DMS114 treated with DMSO at 0.1 percent for 48 hours (cell line): ENCODE measurements around the gene NGFR.
"Not testable (repeated sequence)": the region's sequence is repeated elsewhere in the genome, so short reads cannot be mapped to it uniquely, and the experiment has no call there.

Source experiments
- DNase-seq: peaks from one replicate; lab custom pipeline; 2025; ENCODE audit not compliant: unreplicated experiment; lab: John Stamatoyannopoulos, UW

Gene NGFR

DNA sequence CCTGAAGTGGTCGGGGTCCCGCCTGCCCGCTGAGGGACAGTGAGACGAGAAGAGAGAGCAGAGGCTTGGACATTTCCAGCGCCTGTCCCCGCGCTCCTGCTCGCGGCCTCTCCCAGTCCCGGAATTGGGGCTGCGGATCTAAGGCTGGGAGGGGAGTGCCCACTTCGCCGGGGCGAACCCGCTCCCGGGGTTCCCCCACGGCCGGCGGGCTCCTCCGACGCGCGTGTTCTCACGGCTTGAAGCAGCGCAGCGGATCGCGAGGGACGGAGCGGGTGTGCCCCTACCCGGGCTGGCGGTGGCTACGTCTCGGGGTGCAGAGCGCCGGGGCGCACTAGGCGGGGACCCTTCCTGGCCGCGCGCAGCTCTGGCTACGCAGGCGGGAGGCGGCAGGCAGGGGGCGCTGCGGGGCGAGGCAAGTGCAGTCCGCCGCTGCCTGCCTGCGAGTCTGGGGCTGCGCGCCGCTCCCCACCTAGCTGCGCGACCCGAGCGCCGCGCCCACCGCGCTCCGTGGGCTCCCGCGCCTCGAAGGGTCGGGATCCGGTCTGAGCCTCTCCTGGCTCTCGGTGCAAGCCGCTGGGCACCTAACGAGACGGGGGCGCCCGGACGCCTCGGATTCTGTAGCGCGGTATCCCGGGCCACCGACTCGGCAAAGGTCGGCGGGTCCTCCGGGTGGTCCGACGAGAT lies 1.2 kb downstream of the NGFR start:
- no peak for DNase-seq

GRCh38 chr17:49496867-49497147 lies 1.7 kb downstream of the NGFR start:
- DNase-seq = no peak

DNA sequence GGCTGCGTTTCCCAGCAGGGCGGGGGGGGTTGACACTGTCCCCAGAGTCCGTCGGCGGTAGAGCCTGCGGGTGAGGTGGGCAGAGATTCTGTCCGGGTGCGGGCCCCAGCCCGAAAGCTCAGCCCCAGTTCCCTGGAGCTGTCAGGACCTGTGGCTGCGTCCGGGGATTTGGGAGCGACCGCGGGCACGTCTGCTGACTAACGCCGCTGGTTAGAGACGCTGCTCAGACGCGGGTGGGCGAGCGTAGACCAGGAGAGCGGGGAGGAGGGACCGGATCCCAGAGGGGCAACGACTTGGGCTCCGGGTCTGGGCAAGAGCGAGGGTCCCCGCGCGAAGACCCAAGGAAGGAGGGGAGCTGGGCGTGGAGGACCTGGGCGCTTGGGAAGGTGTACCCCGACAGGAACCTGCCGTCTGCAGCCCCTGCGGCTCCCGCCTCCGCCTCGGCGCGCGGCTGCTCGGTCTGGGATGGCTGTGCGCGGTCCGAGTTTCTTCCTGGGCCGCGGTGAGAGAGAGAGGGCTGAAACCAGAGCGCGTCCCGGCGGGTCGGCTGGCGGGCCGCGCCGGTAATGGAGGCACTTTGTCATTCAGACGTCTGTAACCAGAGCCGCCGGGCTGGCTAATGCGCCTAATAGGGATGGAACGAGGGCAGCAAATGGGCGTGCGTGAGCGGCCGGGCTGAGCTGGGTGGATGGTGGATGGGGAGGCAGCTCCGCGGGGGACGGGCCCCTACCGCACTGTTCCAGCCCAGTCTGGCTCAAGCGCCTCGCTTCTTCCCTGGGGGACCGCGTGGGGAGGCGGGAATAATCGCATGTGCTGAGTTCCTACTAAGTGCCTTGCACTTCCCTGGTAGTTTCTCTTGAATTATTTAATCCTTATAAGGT lies 2.3 kb downstream of the NGFR start:
- DNase-seq = no peak

- no peak for DNase-seq
These were observed 3.0 kb downstream of the NGFR start for GRCh38 chr17:49498029-49498615.

GRCh38 chr17:49501496-49501895 lies 6.4 kb downstream of the NGFR start:
- DNase-seq = no peak

DNA sequence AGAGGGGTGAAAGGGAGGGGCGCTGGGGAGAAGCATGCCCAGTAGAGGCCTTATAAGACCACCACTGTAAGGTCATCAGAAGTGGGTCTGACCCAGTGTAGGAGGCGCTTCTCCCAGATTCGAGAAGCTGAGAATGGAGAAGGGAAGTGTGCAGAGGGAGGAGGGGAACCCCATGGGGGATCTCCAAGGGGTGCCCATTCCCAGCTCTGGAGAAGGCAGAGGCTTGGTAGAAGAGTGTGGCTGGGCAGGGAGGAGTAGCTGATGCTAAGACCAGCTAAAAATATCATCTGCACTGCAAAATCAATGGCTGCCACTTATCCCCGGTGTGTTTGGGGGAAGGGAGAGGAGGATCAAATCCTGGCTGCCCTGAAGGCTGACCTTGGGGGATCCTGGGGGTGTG lies 7.2 kb downstream of the NGFR start:
- DNase-seq = no peak

DNA sequence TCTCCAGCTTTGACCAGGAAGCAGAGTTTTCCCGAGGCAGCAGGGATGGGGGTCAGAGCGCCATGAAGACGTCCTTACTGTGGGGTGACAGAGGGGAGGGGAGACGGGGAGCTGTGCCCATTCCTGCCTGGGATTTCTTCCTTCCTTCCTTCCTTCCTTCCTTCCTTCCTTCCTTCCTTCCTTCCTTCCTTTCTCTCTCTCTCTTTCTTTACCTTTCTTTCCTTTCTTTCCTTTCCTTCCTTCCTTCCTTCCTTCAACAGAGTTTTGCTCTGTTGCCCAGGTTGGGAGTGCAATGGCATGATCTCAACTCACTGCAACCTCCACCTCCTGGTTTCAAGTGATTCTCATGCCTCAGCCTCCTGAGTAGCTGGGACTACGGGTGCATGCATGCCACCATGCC lies 7.6 kb downstream of the NGFR start:
- not testable (repeated sequence) for DNase-seq

GRCh38 chr17:49504369-49504768 lies 9.3 kb downstream of the NGFR start:
- no peak for DNase-seq

- no peak for DNase-seq
These were observed 10.8 kb downstream of the NGFR start for GRCh38 chr17:49505854-49506253.

DNA sequence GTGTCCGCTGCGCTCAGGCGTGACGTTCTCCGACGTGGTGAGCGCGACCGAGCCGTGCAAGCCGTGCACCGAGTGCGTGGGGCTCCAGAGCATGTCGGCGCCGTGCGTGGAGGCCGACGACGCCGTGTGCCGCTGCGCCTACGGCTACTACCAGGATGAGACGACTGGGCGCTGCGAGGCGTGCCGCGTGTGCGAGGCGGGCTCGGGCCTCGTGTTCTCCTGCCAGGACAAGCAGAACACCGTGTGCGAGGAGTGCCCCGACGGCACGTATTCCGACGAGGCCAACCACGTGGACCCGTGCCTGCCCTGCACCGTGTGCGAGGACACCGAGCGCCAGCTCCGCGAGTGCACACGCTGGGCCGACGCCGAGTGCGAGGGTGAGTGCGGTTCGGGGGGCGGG lies 11.2 kb downstream of the NGFR start:
- DNase-seq = no peak

DNA sequence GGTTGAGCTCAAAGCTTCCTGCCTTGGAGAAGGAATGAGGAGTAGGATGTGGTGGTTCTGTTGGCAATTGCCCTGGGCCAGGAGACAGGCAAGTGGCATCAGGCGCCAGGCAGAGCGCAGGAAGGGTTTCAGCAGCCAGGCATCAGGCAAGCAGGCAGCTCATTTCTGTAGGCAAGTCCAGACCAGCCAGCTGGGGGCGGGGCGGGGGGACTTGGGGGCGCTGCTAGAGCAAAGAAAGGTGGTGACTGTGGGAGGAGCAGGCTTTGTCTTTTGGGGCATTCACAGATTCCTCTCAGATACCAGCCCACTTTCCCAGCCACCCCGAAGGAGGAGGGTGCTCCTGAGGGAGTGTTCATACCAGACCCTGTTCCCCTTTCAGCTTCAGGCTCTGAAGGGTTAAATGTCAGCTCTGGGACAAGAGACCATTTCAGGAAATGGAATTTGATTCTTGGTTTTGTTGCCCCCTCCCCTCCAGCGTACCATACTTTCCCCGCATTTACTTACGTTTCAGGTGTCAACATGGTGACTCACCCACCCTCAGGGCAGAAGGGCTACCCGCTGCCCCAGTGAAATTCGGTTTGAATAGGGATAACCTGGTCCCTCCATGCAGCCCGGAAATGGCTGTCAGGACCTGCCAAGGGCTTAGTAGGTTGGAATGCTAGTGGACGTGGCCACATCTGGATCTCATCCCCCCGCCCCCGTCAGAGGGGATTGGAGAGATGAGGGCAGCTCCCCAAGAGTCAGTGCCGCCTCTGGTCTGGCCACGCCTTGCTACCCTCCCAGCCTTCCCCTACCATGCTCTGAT lies 13.2 kb downstream of the NGFR start:
- no peak for DNase-seq

DNA sequence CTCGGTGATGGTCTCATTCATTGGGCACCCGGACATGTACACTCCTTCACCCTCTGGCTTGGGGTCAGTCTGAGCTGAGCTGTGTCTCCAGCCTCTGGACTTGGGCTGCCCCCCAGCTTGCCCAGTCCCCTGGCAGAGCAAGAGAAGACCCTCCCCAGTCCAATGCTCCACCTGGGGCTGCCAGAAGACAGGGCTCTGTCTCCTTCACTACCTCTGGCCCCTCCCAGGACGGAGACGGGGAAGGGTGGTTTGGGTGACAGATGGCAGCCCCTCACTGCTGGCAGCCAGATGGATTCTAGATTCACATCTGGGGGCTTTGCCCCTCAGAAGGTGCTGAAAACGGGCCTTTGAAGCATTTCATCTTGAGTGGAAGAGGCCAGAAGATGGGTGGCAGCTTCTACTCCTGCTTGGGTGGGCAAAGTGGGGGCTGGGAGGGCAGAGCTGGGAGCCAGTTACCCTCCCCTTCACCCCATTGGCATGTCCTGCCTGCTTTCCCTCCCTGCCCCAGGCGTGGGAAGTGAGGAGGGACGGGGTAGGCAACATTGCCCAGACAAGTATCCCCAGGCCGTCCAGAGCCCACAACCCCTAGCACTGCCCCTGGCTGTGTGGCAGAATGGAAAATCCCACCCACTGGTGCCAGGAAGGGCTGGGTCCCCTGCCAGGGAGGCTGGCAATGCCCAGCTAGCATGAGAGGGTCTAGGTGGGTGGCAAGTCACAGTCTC lies 13.9 kb downstream of the NGFR start:
- DNase-seq = no peak

GRCh38 chr17:49509588-49509917 lies 14.5 kb downstream of the NGFR start:
- DNase-seq = no peak

DNA sequence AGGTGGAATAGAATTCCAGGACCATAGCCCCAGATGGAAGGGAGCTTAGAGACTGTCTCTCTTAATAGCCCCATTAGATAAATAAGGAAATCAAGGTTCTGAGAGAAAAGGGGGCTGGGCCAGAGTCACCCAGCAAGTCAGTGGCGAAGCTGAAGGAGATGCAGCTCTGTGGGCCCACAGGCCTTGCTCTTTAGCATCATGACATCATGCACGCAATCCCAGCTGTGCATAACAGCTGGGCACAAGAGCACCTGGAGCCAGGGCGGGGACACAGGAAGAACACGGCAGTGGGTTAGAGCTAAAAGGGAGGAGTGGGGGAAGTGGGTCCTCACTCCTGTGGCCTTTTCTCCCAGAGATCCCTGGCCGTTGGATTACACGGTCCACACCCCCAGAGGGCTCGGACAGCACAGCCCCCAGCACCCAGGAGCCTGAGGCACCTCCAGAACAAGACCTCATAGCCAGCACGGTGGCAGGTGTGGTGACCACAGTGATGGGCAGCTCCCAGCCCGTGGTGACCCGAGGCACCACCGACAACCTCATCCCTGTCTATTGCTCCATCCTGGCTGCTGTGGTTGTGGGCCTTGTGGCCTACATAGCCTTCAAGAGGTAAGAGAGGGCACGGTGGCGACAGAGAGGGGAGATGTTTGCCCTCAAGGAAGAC lies 15.1 kb downstream of the NGFR start:
- no peak for DNase-seq

GRCh38 chr17:49510720-49511110 lies 15.6 kb downstream of the NGFR start:
- DNase-seq = no peak

DNA sequence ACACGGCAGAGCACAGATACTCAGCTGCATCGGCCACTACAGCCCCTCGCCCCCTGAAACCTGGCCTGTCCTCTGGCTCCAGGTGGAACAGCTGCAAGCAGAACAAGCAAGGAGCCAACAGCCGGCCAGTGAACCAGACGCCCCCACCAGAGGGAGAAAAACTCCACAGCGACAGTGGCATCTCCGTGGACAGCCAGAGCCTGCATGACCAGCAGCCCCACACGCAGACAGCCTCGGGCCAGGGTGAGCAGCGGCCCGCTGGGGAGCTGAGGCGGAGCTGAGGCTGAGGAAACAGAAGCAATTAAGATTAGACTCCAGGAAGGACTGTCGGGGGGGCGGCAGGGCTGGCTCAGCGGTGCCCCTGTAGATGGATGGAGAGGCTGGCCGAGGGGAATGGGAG lies 16.7 kb downstream of the NGFR start:
- DNase-seq = no peak

DNA sequence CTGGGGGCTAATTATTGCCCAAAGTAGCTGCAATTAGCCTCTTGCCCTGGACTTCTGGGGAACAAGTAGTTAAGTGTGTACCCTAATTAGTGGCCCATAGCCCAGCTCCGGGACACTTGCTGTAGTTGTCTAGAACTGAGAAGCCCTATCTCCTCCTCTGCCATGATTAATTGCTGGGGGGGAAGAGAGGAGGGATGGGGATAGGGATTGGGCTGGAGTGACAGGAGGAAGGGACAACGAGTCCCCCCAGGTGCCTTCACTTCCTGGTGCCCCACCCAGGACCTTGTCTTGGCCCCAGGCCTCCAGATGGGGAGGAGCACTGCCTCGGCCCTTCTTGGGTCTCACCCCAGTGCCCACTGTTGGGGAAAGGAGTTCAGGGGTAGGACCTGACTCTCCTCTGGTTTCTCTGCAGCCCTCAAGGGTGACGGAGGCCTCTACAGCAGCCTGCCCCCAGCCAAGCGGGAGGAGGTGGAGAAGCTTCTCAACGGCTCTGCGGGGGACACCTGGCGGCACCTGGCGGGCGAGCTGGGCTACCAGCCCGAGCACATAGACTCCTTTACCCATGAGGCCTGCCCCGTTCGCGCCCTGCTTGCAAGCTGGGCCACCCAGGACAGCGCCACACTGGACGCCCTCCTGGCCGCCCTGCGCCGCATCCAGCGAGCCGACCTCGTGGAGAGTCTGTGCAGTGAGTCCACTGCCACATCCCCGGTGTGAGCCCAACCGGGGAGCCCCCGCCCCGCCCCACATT lies 17.4 kb downstream of the NGFR start:
- DNase-seq = no peak

- DNase-seq = no peak
These were observed 17.9 kb downstream of the NGFR start for GRCh38 chr17:49513044-49513395.

DNA sequence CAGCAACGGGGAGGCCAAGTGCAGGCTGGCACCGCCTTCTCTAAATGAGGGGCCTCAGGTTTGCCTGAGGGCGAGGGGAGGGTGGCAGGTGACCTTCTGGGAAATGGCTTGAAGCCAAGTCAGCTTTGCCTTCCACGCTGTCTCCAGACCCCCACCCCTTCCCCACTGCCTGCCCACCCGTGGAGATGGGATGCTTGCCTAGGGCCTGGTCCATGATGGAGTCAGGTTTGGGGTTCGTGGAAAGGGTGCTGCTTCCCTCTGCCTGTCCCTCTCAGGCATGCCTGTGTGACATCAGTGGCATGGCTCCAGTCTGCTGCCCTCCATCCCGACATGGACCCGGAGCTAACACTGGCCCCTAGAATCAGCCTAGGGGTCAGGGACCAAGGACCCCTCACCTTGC lies 18.5 kb downstream of the NGFR start:
- no peak for DNase-seq
